ENCODE results near the gene TBC1D3B. TPM values are rescaled to one million over a fixed set of nuclear protein-coding genes. Genes with fewer than 3 reads are reported as not detected.

Gene TBC1D3B
- polyA plus RNA-seq, 2 of the 4 experiments (the other 2 are of a cell fraction), result 1.5 to 5.6 TPM

GRCh38 chr17:36149296-36149820, 27.1 kb downstream of the TBC1D3B start:
- 42% methylated on average over 11 of the region's 11 CpGs for WGBS (ENCODE audit: missing lambda C conversion rate)
- H3K9me3 ChIP-seq, result no peaks in the 10 kb centered on the region
- no peak for FAIRE-seq
- ATAC-seq, result peak; percentile 56 to 59; a peak in 5 of 6 replicates
- H3K4me2 ChIP-seq, result peak overlapping the region; percentile 22; the same call in 1 of the 3 replicates
- no peaks in the 10 kb centered on the region for H3K4me1 ChIP-seq
- peak in 1 of 2 experiments; percentile 14 for DNase-seq (ENCODE audit: low read depth in 1 of 2, low spot score in 1 of 2)
- TF ChIP-seq ZFP36 (IDR thresholded peaks at IDR 0.05; ENCODE audit: borderline replicate concordance, partially characterized antibody) (no peak), FOSB (CRISPR knock-in tag; IDR thresholded peaks at IDR 0.05) (no peak), HDAC2 (IDR thresholded peaks at IDR 0.05) (no peak), ESRRA (IDR thresholded peaks at IDR 0.05; ENCODE audit: borderline replicate concordance, low read length) (no peak), POLR2AphosphoS2 (conservative IDR thresholded peaks at IDR 0.05; ENCODE audit: low read length) (no peak)
- POLR2A ChIA-PET, result interaction anchor here (1.1 kb wide), 1 partner anchor 180 kb away, joined by 3 read pairs; no protein-coding TSS in a partner anchor
- CTCF ChIA-PET, result interaction anchor here (0.6 to 8.0 kb wide), 64 partner anchors 11 to 376 kb away, joined by 3 to 271 read pairs (median 5); partner anchors contain the start of genes CCL16, CCL23, CCL4L2 and LYZL6
- H3K4me3 ChIP-seq, result no peak overlapping the region
- H3K27ac ChIP-seq, result no peak overlapping the region

GRCh38 chr17:36148559-36149295, 27.7 kb downstream of the TBC1D3B start:
- FAIRE-seq, result no peak
- no peak overlapping the region; the same call in 2 of the 3 replicates for H3K4me2 ChIP-seq
- H3K9me3 ChIP-seq, result no peaks in the 10 kb centered on the region
- peak; percentile 90 to 97 for TF ChIP-seq RAD21 (conservative IDR thresholded peaks at IDR 0.05 in 1 of 2, IDR thresholded peaks at IDR 0.05 in 1 of 2)
- TF ChIP-seq MAZ (IDR thresholded peaks at IDR 0.05; ENCODE audit: borderline replicate concordance, low read depth, low read length), result no peak
- TF ChIP-seq CTCF (IDR thresholded peaks at IDR 0.05), result peak; percentile 98
- TF ChIP-seq SMC3 (IDR thresholded peaks at IDR 0.05), result peak; percentile 91
- peak; percentile 91 to 97 for ATAC-seq
- no peaks in the 10 kb centered on the region for H3K4me1 ChIP-seq
- H3K27ac ChIP-seq, result no peak overlapping the region
- POLR2A ChIA-PET, result interaction anchor here (1.1 kb wide), 1 partner anchor 179 kb away, joined by 3 read pairs; no protein-coding TSS in a partner anchor
- CTCF ChIA-PET, result interaction anchor here (0.6 to 8.0 kb wide), 79 partner anchors 10 to 1816 kb away, joined by 3 to 271 read pairs (median 5); partner anchors contain the start of genes CCL14, CCL16, CCL23 and CCL4L2
- no peak overlapping the region for H3K4me3 ChIP-seq
- 31% methylated on average over 6 of the region's 6 CpGs for WGBS (ENCODE audit: missing lambda C conversion rate)
- DNase-seq (ENCODE audit: low read depth in 1 of 2, low spot score in 1 of 2), result peak; percentile 57 to 92

GRCh38 chr17:36147601-36148000, 28.8 kb downstream of the TBC1D3B start:
- DNase-seq (ENCODE audit: low read depth in 1 of 2, low spot score in 1 of 2), result no peak
- Histone ChIP-seq H3K4me1 (no peaks in the 10 kb centered on the region), H3K4me2 (no peak overlapping the region), H3K4me3 (no peak overlapping the region), H3K27ac (no peak overlapping the region), H3K9me3 (no peaks in the 10 kb centered on the region)
- CTCF ChIA-PET, result interaction anchor here (0.6 to 8.0 kb wide), 12 partner anchors 14 to 335 kb away, joined by 3 to 271 read pairs (median 8); partner anchors contain the start of gene CCL16
- 39% methylated on average over 3 of the region's 3 CpGs for WGBS (ENCODE audit: missing lambda C conversion rate)
- POLR2A ChIA-PET, result no interaction called here
- no peak for TF ChIP-seq HEYL (CRISPR knock-in tag; IDR thresholded peaks at IDR 0.05)
- no peak for TF ChIP-seq PBX3 (IDR thresholded peaks at IDR 0.05)
- TF ChIP-seq KDM1A (IDR thresholded peaks at IDR 0.05; ENCODE audit: low read depth), result no peak
- TF ChIP-seq MYC (IDR thresholded peaks at IDR 0.05; ENCODE audit: borderline replicate concordance, low read length), result no peak
- no peak for TF ChIP-seq HOXB13 (CRISPR knock-in tag; IDR thresholded peaks at IDR 0.05; ENCODE audit: low read depth)
- no peak for TF ChIP-seq EHMT2 (IDR thresholded peaks at IDR 0.05; ENCODE audit: low read depth)
- TF ChIP-seq NFE2L2 (conservative IDR thresholded peaks at IDR 0.05; ENCODE audit: low read length), result no peak
- no peak for TF ChIP-seq POLR2A (IDR thresholded peaks at IDR 0.05; ENCODE audit: low read length)
- no peak for TF ChIP-seq NPAS2 (CRISPR knock-in tag; IDR thresholded peaks at IDR 0.05; ENCODE audit: borderline replicate concordance)
- TF ChIP-seq CTCF (IDR thresholded peaks at IDR 0.05), result no peak
- no peak for TF ChIP-seq JUN (IDR thresholded peaks at IDR 0.05)
- TF ChIP-seq FOSB (CRISPR knock-in tag; IDR thresholded peaks at IDR 0.05), result no peak
- no peak for TF ChIP-seq BHLHE40 (IDR thresholded peaks at IDR 0.05; ENCODE audit: low read depth, low read length)
- TF ChIP-seq EP300 (IDR thresholded peaks at IDR 0.05), result no peak
- TF ChIP-seq REST (IDR thresholded peaks at IDR 0.05), result no peak
- no peak for TF ChIP-seq RAD21 (conservative IDR thresholded peaks at IDR 0.05 in 1 of 2, IDR thresholded peaks at IDR 0.05 in 1 of 2)
- FAIRE-seq, result no peak
- ATAC-seq, result no peak

Data from A549 (cell line).